ENCODE measurements around the gene FOXN4. TPM values are rescaled to one million over a fixed set of nuclear protein-coding genes. Genes with fewer than 3 reads are reported as not detected.

Gene FOXN4
- polyA plus RNA-seq (2012; ENCODE audit: insufficient read depth, insufficient read length, low read depth), result 0.73 TPM

GRCh38 chr12:109308534-109309380 is at the start of gene FOXN4:
FOXN4 (minus strand) TSS chr12:109309284; CDS start chr12:109308321, 963 bp downstream.
- Histone ChIP-seq H3K36me3 (no peaks in the 10 kb centered on the region), H3K27me3 (peaks cover 19% of the 10 kb centered on the region), H3K4me1 (peaks cover 3% of the 10 kb centered on the region; the same call in 1 of the 2 replicates), H3K9me3 (no peaks in the 10 kb centered on the region), H3K4me3 (ENCODE audit: low read depth, low read length) (peak within 1 kb of the TSS; percentile 69)
- TF ChIP-seq CTCF (IDR thresholded peaks at IDR 0.05; ENCODE audit: low read depth, low read length), result peak; percentile 10; the same call in 1 of the 2 replicates
- peak; percentile 55 for DNase-seq

- Histone ChIP-seq H3K27me3 (no peaks in the 10 kb centered on the region), H3K4me1 (no peaks in the 10 kb centered on the region), H3K36me3 (no peaks in the 10 kb centered on the region), H3K4me3 (ENCODE audit: low read depth, low read length) (peak overlapping the region; percentile 29), H3K9me3 (no peaks in the 10 kb centered on the region)
- no peak for DNase-seq
- TF ChIP-seq CTCF (IDR thresholded peaks at IDR 0.05; ENCODE audit: low read depth, low read length), result no peak
Measured at GRCh38 chr12:109358154-109358869, 49.2 kb upstream of the FOXN4 start.

- TF ChIP-seq CTCF (IDR thresholded peaks at IDR 0.05; ENCODE audit: low read depth, low read length), result no peak
- Histone ChIP-seq H3K27me3 (no peaks in the 10 kb centered on the region), H3K4me3 (ENCODE audit: low read depth, low read length) (no peak overlapping the region)
Measured at GRCh38 chr12:109357032-109357431, 47.9 kb upstream of the FOXN4 start.

GRCh38 chr12:109356577-109356976 is 47.5 kb upstream of the FOXN4 start:
- Histone ChIP-seq H3K27me3 (no peaks in the 10 kb centered on the region), H3K9me3 (no peaks in the 10 kb centered on the region), H3K4me3 (ENCODE audit: low read depth, low read length) (no peak overlapping the region), H3K4me1 (no peaks in the 10 kb centered on the region), H3K36me3 (no peaks in the 10 kb centered on the region)
- TF ChIP-seq CTCF (IDR thresholded peaks at IDR 0.05; ENCODE audit: low read depth, low read length), result no peak
- no peak for DNase-seq

More at GRCh38 chr12:109357032-109357431, 47.9 kb upstream of the FOXN4 start:
- DNase-seq, result no peak
- Histone ChIP-seq H3K36me3 (no peaks in the 10 kb centered on the region), H3K4me1 (no peaks in the 10 kb centered on the region), H3K9me3 (no peaks in the 10 kb centered on the region)

- H3K4me3 ChIP-seq (ENCODE audit: low read depth, low read length), result no peak overlapping the region
- DNase-seq, result no peak
- H3K9me3 ChIP-seq, result no peaks in the 10 kb centered on the region
- H3K27me3 ChIP-seq, result no peaks in the 10 kb centered on the region
- no peaks in the 10 kb centered on the region for H3K4me1 ChIP-seq
- TF ChIP-seq CTCF (IDR thresholded peaks at IDR 0.05; ENCODE audit: low read depth, low read length), result no peak
- H3K36me3 ChIP-seq, result no peaks in the 10 kb centered on the region
Measured at GRCh38 chr12:109352184-109352583, 43.1 kb upstream of the FOXN4 start.
